Skeletal muscle cell (primary cell): ENCODE measurements around the gene IRF7.
A peak's percentile ranks its signal among the peaks of the same experiment; 100 is the strongest.
"Not testable (repeated sequence)": the region's sequence is repeated elsewhere in the genome, so short reads cannot be mapped to it uniquely, and the experiment has no call there.

Source experiments
- DNase-seq: peaks from one replicate; pipeline ENCODE4 v3.0.0-alpha.2; 2010; ENCODE audit warnings: low read depth
- H3K4me3 ChIP-seq: 2 replicates; pipeline ENCODE4 v1.5.1; 2011; ENCODE audit warnings: low read depth, mild to moderate bottlenecking, control low read depth, low read length, moderate library complexity

IRF7 gene

GRCh38 chr11:590997-591396 is 24.8 kb downstream of the IRF7 start:
- no peak for DNase-seq
- no peak overlapping the region for H3K4me3 ChIP-seq

DNA sequence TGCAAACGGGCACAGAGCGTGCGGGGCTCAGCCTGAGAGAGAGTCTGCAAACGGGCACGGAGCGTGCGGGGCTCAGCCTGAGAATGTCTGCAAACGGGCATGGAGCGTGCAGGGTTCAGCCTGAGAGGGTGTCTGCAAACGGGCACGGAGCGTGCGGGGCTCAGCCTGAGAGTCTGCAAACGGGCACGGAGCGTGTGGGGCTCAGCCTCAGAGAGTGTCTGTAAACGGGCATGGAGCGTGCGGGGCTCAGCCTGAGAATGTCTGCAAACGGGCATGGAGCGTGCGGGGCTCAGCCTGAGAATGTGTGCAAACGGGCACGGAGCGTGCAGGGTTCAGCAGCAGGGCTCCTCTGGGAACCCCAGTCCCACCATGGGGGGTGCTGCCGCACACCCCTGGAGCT is 26.0 kb downstream of the IRF7 start:
- no peak overlapping the region for H3K4me3 ChIP-seq
- no peak for DNase-seq

DNA sequence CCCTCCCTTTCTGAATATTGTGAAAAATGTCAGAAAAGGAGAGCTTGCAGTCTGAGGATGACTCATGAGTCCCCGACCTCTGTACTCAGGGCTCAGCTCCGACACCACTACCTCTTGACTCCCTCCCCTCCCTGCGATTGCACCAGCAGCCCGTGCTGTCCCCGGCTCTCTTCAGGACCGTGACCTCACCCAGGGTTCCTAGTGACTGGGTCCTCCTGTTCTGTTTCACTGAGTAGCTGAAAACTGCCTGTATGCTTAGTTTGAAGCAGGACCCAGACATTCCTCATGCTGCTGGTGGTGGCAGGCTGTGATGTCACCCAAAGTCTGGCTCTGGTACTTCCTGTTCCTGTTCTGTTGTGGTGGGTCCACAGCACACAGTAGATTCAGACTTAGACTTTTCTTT is 27.8 kb downstream of the IRF7 start:
- peak; percentile 24 for DNase-seq
- H3K4me3 ChIP-seq, result no peak overlapping the region

GRCh38 chr11:587546-587945 is 28.2 kb downstream of the IRF7 start:
- H3K4me3 ChIP-seq, result no peak overlapping the region
- no peak for DNase-seq

GRCh38 chr11:586376-587316 is 29.1 kb downstream of the IRF7 start:
- H3K4me3 ChIP-seq, result no peak overlapping the region
- no peak for DNase-seq

GRCh38 chr11:584287-584686 is 31.5 kb downstream of the IRF7 start:
- DNase-seq, result no peak
- no peak overlapping the region for H3K4me3 ChIP-seq

DNA sequence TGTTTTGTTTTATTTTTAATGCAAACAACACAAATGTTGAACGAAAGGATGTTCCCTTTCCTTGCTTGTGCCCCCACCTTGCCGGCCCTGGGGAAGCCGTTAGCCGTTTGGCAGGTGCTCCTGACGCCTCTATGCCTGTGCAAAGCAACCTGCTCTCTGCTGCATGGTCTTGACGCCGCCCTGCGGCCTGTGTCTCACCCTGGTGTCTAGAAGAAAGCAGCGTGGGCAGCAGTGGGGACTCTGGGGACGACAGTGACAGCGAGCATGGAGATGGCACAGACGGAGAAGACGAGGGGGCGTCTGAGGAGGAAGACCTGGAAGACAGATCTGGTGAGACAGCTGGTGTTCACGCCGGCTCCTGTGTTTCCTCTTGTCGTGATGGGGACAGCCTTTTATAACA is 34.0 kb downstream of the IRF7 start:
- no peak overlapping the region for H3K4me3 ChIP-seq
- no peak for DNase-seq

GRCh38 chr11:581342-581741 is 34.4 kb downstream of the IRF7 start:
- no peak overlapping the region for H3K4me3 ChIP-seq
- DNase-seq, result no peak

DNA sequence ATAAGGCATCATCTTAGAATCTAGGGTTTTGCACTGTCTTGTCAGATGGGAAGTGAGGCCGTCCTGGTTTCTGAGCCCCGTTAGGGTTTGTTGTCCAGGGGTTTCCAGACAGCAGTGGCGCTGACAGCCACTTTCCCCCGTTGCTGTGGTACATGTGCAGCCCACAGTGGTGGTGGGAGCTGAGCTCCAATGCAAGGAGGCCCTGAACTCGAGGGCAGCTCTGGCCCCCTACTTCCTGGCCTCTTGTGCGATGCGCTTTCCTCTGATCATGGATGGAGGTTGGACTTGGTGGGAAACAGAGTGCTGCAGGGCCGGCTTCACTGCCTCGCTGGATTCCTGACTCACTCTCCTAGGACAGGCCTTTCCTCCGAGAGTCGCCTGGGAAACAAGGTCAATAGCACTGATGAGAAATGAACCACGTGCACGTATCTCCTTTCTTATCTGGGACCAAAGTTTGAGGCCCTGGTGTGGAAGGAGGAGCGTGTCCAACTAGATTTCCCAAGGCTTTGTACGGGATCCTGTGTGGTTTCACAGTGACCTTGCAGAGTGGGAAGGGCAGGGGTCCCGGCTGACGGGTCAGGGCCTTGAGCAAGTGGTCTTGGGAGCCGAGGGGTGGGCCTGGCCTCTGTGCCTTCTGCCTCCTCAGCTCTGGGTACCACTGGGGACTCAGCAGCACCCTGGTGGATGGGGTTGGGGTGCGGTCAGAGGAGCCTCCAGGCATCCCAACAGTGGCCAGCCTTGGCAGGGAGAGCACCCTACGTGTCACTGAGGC is 35.7 kb downstream of the IRF7 start:
- H3K4me3 ChIP-seq, result no peak overlapping the region
- DNase-seq, result no peak

- peak overlapping the region; percentile 97 for H3K4me3 ChIP-seq
- no peak for DNase-seq
Measured at GRCh38 chr11:578276-579035, 37.3 kb downstream of the IRF7 start.

GRCh38 chr11:577611-577894 is 38.2 kb downstream of the IRF7 start:
- no peak for DNase-seq
- peak overlapping the region; percentile 97 for H3K4me3 ChIP-seq

- DNase-seq, result no peak
- peak overlapping the region; percentile 97 for H3K4me3 ChIP-seq
Measured at GRCh38 chr11:576811-577610, 38.7 kb downstream of the IRF7 start.

- DNase-seq, result peak; percentile 79
Measured at GRCh38 chr11:575996-576768, 39.6 kb downstream of the IRF7 start, which contains the start of gene PHRF1. TSS of gene PHRF1 (plus strand) at chr11:576470. CDS start at chr11:581513, 5,043 bp downstream.

GRCh38 chr11:575313-575995 is 40.3 kb downstream of the IRF7 start:
- H3K4me3 ChIP-seq, result peak overlapping the region; percentile 73
- DNase-seq, result no peak

More at GRCh38 chr11:575996-576768, 39.6 kb downstream of the IRF7 start, which contains the start of gene PHRF1:
- H3K4me3 ChIP-seq, result peak within 1 kb of the TSS; percentile 97

DNA sequence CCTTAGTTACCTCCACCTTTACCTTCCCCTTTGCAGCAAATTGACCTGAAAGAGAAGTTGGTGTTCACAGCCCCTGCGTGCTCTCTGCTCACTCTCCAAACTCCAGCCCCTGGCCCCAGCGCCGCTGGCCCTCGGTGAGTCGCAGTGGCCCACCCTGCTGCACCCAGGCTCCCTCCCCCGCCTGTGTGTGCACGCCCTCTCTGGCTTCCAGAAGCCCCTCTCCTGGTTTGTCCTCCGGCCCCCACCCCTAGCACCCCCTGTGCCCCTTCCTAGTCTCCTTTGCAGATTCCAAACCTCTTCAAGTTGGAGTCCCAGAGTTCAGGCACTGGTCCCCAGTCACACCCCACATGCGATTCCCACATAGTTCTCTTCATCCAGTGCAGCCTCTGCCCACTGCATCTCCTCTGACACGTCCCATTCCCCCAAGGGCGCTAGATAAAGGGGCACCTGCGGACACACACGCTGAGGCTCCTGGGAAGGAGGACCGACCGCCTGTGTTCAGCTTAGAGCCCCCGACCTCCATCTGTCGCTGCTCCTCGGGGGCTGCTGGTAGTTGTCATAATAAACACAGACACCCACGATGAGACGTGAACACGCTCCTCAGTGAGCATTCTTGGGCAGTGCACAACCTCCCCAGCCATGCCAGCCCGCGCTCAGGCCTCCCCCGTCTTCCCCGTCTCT is 41.0 kb downstream of the IRF7 start:
- H3K4me3 ChIP-seq, result peak overlapping the region; percentile 73
- DNase-seq, result no peak

DNA sequence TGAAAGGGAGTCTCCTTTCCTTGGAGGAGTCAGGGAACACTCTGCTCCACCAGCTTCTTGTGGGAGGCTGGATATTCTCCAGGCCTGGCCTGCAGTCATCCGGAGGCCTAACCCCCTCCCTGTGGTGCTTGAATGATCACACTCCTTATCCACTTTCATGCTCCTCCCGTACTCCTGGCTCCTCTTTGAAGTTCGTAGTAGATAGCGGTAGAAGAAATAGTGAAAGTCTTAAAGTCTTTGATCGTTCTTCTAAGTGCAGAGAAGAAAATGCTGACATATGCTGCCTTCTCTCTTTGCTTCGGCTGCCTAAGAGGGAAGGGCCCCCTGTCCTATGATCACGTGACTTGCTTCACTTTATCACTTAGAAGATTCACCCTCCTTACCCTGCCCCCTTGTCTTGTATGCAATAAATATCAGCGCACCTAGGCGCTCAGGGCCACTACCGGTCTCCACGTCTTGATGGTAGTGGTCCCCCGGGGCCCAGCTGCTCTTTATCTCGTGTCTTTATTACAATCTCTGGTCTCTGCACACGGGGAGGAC is 41.6 kb downstream of the IRF7 start:
- not testable (repeated sequence) for DNase-seq
- H3K4me3 ChIP-seq, result peak overlapping the region; percentile 73

GRCh38 chr11:573146-573759 is 42.5 kb downstream of the IRF7 start:
- H3K4me3 ChIP-seq, result no peak overlapping the region
- no peak for DNase-seq
